AG09319 (cell line): ENCODE measurements around the gene ACSL1.

ENCODE experiments used
- DNase-seq: peaks from one replicate; pipeline ENCODE4 v3.0.0-alpha.2; 2010; ENCODE audit warnings: low read depth; ENCODE audit errors: extremely low read depth
- TF ChIP-seq, protein P1 (sequence below): IDR thresholded peaks from 2 replicates; pipeline ENCODE4 v1.5.1; 2011; ENCODE audit warnings: low read depth, mild to moderate bottlenecking, inconsistent platforms, low read length, moderate library complexity

Gene ACSL1

GRCh38 chr4:184715526-184715925 lies 110.2 kb downstream of the ACSL1 start:
- no peak for DNase-seq

DNA sequence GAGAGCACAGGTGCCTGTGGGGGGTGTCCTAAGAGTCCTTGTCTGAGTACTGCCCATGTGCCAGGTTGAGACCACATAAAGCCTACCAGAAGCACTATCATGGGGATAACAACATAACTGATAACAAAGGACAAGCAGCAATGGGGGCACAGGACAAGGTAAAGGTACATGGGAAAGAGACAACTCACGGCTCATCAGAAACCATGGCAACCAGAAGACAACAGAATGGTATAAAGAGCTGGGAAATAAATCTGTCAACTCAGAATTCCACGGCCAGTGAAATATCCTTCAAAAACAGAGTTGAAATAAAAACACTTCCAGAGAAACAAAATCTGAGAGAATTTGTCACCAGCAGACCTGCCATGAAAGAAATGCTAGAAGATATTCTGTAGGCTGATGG lies 111.9 kb downstream of the ACSL1 start:
- DNase-seq, result no peak

More at GRCh38 chr4:184715526-184715925, 110.2 kb downstream of the ACSL1 start:
- TF ChIP-seq, protein P1, sequence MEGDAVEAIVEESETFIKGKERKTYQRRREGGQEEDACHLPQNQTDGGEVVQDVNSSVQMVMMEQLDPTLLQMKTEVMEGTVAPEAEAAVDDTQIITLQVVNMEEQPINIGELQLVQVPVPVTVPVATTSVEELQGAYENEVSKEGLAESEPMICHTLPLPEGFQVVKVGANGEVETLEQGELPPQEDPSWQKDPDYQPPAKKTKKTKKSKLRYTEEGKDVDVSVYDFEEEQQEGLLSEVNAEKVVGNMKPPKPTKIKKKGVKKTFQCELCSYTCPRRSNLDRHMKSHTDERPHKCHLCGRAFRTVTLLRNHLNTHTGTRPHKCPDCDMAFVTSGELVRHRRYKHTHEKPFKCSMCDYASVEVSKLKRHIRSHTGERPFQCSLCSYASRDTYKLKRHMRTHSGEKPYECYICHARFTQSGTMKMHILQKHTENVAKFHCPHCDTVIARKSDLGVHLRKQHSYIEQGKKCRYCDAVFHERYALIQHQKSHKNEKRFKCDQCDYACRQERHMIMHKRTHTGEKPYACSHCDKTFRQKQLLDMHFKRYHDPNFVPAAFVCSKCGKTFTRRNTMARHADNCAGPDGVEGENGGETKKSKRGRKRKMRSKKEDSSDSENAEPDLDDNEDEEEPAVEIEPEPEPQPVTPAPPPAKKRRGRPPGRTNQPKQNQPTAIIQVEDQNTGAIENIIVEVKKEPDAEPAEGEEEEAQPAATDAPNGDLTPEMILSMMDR, result no peak

DNA sequence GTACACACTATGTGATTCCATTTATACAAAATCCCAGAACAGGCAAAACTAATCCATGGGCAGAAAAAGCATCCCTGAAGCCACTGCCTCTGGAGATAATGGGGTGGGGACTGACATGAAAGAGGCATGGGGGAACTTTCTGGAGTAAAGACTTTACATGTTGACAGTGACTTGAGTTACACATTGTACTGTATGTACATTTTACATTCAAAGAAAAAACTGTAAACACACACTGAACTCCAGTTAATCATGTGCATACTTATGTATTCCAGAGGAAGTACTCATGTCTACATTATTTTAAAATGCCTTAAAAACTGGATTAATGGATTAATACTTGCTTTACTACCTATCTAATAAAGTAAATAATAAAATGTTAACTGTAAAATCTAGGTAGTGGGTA lies 113.4 kb downstream of the ACSL1 start:
- TF ChIP-seq, protein P1, result no peak
- DNase-seq, result no peak

More for the DNA sequence above, 111.9 kb downstream of the ACSL1 start:
- TF ChIP-seq, protein P1, result no peak

DNA sequence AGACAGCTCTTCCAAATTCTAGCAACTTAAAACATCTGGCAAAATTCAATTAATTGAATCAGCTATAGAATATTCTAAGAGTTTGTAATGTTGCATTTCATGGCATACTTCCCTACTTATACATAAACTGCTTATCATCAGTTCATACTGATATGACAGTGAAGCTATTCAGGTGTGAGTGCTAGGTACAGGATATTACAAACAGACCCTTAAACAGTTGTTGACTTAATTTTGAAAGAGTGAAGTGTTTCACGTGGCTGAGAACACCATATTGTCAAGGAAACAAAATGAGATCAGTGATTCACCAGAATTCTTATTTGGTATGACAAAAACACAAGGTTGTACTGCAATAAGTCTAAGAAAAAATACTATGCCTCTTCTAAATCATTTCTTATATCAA lies 119.3 kb downstream of the ACSL1 start:
- no peak for DNase-seq
- TF ChIP-seq, protein P1, result no peak

DNA sequence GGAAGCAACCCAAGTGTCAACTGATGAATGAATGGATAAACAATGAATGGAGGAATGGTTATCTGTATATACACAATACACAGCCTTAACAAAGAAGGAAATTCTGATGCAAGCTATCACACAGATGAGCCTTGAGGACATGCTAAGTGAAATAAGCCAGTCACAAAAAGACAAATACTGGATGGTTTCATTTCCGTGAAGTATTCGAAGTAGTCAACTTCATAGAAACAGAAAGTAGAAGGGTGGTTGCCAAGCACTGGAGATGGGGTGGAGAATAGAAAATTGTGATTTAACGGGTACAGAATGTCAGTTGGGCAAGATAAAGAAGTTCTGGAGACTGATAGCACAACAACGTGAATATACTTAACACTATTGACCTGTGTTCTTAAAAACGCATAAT lies 120.1 kb downstream of the ACSL1 start:
- TF ChIP-seq, protein P1, result no peak
- DNase-seq, result no peak
